ENCODE data around the gene C14orf119.

The C14orf119 gene

DNA sequence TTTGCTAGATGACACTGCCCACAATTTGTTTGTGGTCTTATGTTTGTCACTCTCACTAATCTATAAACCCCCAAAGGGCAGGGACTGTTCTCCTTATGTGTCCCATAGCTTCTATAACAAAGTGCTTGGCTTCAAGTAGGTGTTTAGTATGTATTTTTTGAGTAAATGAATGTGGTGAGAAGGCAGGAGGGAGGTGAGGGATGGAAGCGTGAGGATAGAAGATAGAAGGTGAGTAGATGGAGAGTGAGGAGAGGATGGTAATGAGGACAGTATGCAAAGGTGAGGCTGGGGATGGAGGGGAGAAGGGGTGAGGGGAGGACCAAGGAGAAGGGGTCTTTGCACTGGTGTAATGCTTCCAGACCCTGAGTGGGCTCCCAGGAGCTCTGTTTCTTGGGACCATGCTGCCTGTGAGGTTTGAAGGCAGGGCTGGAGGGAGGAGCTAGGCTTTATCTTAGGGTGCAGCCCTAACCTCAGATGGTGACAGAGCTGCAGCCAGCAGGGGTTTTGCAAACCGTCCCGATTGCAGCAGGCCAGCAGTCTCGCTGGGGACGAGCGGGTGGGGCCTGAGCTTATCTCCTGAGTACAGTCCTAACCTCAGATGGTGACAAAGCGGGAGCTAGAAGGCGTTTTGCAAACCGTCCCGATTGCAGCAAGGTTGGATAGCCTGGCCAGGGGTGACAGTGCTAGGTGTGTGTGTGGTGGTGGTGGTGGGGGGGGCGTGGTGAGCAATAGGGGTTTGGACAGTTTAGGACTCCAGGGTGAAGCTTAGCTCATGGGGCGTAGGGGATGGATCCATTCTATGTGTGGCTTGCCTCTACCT is 17.3 kb downstream of the C14orf119 start:
- no peak for DNase-seq

DNA sequence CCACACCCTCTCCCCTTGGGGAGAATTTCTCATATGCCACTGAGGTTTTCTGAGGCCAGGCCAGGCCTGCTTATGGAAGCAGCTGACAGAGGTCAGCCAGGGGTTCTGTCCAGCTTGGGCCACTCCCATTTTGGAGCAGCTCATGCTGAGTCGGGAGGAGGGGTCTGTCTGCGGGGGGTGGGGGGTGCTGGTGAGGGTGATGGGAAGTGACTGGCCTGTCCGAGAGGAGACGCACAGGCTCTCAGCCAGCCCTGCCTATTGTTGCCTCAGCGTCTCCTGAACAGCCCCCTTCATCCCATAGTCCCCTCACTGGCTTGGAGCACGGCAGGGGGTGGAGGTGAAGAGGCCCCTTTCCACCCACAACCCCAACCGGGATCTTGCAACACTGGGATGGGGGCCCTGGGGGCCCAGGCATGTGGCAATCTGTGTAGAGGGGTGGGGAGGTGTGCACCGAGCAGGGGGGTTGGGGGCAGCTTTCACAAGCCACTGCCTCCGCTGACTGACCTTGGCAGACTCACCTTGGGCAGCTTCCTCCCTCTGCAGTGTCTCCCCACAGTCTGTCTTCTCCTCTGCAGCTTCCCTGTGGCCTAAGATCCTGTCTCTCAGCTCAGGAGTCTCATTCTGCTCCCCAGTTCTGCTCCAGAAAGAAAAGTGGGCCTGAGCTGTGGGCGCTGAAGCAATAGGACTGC is 18.3 kb downstream of the C14orf119 start:
- no peak for DNase-seq

DNA sequence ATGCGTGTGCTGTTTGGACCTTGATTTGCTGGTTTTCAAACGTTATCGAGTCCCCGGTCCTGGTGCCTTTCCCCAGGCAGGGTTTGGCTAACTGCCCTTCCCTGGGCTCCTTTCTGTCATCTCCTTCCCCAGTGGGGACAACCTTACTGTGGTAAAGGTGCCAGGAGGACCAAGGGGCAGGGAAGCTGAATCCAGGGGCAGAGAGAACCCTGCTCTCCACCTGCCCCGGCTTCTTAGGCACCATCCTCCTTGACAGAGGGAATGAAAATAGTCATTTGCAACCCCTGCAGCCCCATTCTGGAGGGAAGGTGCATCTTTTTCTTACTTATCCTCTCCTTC is 18.8 kb downstream of the C14orf119 start:
- DNase-seq = no peak

DNA sequence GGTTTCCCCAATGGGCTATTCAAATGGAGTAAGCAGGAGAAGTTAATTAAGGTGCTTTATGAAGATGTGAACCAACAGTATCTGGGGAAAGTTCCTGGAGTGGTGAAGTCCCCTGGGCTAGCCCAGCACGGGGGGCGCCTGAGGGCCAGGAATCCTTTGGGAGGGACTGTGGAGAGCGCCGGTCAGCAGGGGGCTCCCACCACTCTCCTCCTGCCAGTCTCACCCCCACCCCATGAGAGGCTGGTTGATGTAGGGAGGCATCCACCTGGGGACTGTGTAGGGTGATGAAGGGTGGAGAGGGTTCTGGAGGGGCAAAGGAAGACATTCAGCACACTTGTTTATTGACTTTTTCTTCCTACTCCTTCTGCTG is 19.3 kb downstream of the C14orf119 start:
- DNase-seq = no peak

DNA sequence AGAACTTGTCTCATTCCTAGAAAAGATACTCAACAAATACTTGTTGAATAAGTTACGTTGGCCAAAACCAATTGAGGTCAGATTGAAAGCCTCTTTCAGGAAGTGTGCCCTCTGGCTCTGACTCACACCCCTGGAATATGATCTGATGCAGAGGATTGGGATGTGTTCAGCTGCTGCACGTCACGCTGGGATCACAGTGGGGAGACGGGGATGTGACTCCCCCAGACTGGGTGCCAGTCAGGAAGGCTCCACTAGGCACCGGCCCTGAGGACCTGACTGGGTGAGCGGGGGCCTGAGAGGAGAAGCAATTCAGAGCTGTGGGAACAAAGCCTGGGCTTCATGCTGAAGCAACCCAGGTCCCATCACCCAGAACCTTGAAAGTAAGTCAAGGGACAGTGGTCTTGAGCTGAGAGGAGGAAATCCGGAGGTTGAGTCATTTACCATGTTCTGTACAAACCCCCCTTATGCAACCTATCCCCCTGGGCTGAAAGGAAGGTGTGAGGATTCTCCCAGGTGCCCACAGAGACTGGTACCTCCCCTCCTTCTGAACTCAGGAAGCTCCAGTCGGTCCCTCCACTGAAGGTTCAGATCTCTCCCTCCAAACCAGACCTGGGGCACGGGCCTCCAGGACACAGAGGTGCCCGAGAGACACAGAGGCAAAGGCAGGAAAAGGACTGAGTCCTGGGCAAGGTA is 19.9 kb downstream of the C14orf119 start:
- no peak for DNase-seq

DNA sequence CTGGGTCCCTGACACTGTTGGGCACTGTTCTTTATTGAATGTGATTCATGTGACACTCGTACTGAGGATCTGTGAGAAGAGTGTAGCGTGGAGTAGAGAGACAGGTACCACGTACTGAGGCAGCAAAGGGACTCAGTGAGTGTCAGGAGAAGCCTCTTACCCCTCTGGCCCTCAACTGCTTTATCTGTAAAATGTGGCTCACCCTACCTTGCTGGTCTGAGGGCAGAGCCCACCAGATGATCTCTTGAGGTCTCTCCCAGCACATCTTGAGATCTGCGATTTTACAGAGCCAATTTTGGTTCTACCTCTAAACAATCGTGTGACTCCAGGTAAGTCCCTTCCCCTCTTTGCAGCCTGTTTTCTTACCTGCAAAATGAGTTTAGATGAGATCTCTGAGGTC is 20.6 kb downstream of the C14orf119 start:
- no peak for DNase-seq

DNA sequence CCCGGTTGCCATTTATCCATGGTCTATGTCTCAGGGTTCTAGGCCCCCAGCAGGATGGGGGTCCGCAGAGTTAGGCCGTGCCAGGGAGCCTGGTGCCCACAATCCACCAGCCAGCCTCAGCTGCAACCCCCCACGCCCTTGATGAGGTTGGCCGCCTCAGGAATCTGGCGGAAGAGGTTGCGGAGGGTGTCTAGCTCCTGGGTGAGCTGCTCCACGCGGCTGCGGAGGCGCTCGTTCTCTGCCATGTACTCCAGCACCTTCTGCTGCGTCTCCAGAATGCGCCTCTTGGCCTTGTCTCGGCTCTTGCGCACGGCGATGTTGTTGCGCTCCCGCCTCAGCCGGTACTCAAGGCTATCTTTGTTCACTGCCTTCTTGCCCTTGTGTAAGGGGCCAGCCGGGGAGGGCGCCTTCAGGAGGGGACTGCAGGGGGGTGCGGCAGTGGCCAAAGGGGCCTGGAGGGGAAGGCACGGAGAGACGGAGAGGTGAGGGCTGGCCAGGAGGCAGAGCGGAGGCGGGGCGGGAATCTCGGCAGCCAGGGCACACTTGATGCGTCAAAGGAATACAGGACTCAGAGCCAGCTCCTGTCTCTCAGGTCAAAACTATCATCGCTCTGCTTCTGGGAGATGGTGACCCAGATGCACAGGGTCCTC is 22.2 kb downstream of the C14orf119 start:
- DNase-seq = no peak

DNA sequence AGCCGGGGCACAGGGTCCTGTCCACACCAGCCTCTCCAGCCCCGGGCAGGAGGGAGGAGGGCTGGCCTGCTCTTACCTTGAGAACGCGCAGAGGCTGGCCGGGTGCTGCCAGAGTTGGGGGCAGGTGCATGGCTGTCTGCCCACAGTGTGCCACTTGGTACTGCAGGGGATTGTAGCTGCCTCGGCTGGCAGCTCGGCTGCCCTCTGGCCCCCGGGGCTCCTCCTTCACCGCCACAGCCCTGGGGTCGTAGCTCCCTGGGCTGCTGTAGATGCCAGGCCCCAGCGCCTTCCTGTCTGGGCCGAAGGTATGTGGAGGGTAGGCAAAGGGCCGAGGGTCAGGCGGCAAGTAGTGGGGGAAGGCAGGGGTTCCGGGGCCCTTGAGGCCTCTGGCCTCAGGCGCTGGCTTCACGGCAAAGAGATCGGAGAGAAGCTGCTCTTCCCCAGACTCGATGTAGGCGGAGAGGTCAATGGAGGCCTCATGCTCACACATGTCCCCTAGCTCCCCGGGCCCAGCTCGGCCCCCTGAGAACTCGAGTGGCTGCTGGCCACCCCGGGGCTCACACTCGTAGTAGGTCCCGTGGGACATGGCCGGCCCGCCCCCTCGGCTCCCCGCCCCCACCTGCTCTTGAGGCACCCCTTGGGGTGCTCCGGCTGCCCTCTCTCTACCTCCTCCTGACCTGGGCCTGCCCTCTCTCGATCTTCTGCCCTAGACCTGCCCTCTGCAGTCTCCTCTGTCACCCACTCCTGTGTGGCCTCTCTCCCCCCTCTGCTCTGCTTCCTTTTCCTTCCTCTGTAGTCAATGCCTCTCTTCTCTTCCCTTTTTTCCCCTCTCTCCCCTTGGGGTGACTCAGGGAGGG is 23.4 kb downstream of the C14orf119 start, which contains the start of gene CEBPE:
Gene CEBPE, minus strand, starts transcription at position 750 of the 857 bp plus-strand sequence. Its CDS starts 164 bp downstream, at position 586.
- DNase-seq = no peak

DNA sequence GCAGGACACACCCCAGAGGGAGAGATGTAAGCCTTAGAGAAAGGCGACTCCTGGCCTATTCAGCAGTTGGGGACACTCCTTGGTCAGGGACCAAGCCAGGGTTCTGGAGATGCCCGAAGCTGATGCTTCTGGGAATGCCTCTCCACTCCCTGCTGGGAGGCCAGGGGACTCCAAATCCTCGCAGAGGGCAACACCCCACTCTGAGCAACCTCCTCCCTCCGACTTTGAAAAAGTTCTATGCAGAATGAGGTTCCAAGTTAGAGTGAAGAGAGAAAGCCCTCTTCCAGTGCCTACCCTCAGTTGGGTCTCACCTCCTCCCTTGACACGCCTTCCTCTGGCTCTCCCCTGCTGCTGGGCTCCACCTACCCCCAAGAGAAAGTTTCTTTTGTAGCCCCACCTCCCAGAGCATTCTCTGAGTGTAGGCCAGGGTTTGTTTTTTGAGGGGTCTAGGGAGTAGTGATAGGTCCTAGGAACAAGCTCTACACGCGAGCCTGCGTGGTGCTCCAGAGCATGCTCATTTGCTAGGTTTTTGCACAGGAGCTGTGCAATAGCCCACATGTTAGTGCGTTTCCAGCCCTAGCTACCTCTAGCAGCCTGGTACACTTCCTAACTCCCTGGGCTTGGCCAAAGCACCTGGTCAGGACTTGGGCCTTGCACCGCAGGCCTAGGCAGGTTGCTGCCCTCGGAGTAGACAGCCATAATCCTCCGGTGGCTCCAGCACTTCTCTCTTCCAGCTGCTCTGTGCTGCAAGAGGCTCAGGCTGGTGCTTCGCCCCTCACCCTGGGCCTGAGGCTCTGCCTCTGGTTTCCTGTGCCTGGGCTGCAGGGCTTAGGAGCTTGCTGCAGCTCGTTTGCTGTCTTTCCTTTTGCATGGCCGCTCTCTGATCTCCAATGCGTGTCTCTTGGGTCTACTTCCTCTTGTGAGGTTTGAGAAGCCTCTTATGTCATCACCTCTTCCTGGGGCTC is 24.3 kb downstream of the C14orf119 start:
- DNase-seq = peak; percentile 30

DNA sequence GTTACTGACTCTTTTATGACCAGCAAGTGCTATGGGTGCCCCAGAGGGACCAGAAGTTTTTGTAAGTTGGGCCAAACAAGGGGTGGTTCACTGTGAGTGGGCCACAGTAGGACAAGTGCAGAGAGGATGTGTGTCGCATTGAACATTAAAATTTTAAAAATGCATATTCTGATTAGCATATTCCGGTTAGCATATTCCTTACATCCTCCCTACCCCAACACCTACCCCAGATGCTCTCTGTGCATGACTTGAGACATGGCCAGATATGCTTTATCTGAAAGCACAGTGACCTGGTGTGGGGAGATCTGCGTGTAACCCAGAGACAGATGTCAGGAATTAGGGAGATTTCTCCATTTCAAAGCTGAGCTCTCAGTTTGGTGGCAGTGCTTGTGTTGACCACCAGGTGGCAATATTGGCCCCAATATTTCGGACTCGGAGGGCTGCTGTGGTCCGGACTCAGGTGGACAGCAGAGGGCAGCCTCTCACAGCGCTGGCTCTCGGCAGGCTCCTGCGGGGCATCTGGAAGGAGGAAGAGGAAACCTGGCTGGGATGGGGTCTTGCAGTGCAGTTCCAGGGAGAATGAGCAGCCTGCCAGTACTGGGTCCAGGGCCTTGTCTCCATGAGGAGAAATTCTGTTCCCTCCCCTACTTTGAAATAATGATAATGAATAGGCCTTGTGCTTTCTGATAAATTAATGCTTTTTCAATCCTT is 25.4 kb downstream of the C14orf119 start:
- peak; percentile 73 for DNase-seq

DNA sequence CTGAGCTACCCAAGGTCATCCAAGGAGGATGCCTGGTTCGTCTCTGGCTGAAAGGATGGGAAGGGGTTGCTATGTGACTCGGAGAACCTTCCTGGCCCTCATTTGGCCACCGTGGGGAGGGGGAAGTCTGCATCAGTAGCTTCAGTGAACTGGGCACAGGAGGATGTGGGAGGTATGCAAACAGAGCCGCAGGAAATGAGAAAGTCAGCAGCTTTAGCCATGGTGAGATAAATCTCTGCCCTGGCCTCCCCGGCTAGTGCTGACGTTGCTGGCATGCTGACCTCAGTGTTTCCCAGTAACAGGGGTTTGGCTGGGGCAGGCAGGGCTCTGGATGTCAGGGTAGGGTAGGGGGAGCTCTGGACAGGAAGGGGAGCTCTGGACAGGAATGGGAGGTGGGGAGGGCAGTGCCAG is 26.1 kb downstream of the C14orf119 start:
- DNase-seq = no peak

DNA sequence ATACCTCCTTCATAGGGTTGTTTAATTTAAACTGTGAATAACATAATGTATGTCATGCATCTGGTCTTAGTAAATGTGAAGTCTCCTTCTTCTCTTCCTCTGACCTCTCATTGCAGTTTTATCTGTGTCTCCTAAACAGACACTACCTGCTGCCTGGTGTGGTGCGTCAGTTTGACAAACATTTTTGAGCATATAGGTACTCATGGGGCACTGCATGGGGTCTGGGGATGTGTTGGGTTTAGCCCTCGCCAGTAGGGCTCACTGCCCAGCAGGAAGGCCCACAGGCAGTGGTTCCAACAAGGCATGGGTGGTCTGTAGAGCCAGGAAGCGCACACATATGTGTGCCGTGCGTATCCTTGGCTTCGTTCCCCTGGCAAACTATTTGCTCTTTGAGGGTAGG is 26.8 kb downstream of the C14orf119 start:
- no peak for DNase-seq

DNA sequence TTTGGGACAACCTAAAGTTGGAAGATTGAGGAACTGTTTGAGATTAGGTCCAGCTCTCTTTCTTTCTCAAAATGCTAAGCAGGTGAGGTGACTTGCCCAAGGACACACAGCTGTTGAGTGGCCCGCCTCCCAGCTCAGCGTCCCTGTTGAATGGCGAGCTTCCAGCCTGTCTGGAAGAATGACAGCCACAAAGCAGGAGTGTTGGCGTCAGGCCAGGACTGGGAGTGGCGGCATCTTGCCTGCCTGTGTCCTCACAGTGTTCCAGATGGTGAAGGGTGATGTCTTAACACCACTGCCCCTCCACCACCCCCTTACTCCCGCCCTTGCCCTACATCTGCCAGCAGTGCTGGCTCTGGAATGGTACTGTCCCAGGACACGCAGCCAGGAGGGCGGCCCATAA is 28.1 kb downstream of the C14orf119 start:
- no peak for DNase-seq

DNA sequence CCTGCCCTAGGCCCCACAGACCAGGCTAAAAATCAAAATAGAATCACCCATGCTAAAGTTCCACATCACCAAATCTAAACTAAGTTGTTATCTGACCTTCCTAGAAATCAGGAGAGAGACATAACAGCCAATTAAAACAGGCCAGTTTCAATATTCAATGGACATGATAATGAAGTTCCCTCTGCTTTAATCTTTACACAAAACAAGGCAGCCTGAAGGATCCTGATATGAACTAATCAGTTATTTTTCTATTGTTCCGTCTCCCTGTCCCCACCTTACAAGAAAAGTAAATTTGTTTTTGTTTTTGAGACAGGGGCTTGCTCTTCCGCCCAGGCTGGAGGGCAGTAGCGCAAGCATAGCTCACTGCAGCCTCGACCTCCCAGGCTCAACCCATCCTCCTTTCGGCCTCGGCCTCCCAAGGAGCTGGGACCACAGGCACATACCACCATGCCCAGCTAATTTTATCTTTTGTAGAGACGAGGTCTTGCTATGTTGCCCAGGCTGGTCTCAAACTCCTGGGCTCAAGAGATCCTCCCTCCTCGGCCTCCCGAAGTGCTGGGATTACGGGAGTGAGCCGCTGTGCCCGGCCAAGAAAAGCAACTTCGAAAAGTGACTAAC is 29.1 kb downstream of the C14orf119 start:
- no peak for DNase-seq

DNA sequence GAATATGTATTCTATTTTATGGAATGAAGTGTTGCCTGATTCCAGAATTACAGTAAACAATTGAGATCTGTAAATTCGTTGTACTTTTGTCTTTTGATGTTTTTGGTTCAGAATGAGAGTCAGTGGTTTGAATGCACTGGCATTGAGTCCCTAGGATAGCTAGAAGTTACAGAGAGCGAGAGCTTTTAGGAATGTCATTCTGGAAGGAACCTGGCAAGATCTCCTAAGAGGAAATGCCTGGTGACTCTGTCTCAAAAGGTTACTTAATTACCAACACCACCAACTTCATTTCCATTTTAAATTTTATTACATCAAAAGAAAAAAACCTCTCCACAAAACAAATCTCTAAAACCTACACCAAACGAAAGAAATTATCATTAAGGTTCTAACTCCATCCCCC is 29.7 kb downstream of the C14orf119 start:
- no peak for DNase-seq

DNA sequence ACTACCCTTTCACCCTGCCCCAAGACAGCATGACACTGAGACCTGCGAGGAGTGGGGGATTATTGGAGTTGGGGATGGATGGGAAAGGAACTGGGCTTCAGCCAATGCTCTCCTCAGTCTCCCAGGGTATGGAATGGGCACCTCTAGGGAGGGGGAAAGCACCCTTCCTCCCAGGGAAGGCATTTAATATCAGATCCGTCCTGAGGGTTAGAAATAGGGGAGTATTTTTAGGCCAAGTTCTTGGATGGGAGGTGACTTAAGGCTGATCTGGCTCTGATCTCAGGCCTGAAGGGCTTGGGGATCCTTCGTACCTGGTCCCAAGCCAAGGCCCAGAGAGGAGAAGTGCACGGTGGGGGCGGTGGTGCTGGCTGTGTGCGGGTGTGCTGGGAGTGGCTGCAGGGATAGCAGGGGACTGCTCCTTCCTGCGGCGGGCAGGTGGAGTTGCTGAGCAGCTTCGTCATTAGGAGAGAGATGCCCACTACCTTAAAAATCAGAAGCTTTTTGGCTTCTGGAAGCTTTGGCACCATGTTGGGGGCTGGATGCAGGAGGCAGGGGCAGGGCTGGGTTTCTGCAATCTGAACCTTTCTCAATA is 30.7 kb downstream of the C14orf119 start:
- no peak for DNase-seq

DNA sequence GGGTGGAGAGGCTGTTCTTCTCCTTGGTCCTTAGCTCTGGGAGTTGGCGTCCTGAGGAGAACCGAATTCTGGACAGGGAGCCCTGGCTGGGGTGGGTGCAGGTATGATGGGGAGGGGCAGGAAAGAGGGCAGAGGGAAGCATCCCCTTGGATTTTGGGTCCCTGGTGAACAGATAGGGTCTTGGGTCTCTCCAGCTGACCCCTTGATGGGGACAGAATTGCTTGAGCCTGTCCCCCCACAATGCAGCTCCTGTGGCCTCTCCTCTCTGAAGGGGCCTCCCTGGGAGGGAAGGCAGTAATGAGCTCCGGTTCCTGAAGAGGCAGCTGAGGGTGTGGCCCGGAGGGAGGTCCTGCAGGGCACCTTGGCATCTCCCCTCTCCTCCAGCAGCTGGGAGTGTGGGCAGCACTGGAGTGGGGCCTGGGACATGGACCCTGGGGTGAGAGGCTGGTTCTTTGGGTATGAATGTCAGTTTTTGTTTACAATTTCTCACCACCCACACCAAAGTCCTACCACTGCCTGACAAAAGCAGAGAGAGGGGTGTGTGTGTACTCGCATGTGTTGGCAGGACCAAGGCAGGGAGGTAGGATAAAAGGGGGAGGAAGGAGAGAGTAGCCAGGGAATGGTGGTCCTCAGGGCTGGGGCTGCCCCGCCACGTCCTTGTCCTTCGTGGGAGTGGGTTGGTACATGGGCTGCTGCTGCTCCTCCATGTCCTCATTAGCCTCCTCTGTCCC is 31.4 kb downstream of the C14orf119 start:
- DNase-seq = no peak

DNA sequence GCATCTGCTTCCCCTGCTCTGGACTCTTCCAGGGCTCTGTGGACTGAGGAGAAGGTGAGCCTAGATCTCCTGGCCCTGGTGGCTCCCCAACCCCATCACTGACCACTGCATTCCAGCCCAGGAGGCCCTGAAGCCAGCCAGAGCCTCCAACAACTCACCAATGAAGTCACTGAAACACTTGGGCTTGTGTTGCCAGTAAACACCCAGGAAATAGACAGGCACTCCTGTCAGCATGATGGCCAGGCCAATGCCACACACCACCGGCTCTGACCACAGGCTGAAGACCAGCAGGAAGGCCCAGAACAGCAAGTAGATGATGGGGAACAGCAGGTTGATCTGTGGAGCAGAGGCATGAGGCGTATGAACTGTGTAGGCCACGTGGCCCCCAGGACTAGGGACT is 32.6 kb downstream of the C14orf119 start:
- DNase-seq = no peak

All from activated CD4-positive, alpha-beta T cell treated with anti-CD3 and anti-CD28 coated beads, Interleukin-2, amount 50 U/mL, for 1 hour (primary cell).